ENCODE data around the gene SYNJ2. TPM values are rescaled to one million over a fixed set of nuclear protein-coding genes. Genes with fewer than 3 reads are reported as not detected.

Gene SYNJ2
- total RNA-seq, 2 donors from 2014 or later: 35.4 to 50.1 TPM

DNA sequence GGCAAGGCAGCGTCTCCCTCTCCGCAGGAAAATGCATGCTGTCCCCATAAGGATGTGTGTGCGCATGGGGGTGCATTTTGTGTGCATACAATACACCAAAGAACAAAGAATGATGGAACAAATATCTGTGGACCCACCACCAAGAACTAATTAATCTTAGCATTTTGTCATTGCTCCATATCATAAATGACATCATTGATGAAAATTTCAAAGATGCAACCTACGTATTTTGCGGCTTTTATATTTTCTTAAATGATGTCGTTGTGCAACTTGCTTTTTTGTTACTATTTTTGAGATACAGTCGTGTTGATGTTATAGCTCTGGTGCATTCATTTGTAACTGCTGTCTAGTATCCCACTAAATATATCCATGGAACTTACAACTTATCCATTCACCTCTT is 96.7 kb downstream of the SYNJ2 start:
- ATAC-seq: no peak
- no peak for DNase-seq
- intact Hi-C loops (cut with DNase I, micrococcal nuclease): loop anchor here in 1 of 2 donors (10.0 kb wide), 1 partner anchor 94 kb away; the partner anchor contains the start of gene SYNJ2

- ATAC-seq (no peak), DNase-seq (no peak)
- intact Hi-C loops (cut with DNase I, micrococcal nuclease): no loop called here
Measured at GRCh38 chr6:158080849-158081656, 99.4 kb downstream of the SYNJ2 start.

DNA sequence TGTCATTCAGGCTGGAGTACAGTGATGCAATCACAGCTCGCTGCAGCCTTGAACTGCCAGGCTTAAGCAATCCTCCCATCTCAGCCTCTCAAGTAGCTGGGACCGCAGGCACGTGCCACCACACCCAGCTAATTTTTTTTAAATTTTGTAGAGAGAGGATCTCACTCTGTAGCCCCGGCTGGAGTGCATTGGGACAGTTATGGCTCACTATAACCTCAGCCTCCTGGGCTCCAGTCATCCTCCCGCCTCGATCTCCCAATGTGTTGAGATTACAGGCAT is 99.9 kb downstream of the SYNJ2 start:
- no peak for DNase-seq
- intact Hi-C loops (cut with DNase I, micrococcal nuclease): no loop called here
- ATAC-seq: no peak

DNA sequence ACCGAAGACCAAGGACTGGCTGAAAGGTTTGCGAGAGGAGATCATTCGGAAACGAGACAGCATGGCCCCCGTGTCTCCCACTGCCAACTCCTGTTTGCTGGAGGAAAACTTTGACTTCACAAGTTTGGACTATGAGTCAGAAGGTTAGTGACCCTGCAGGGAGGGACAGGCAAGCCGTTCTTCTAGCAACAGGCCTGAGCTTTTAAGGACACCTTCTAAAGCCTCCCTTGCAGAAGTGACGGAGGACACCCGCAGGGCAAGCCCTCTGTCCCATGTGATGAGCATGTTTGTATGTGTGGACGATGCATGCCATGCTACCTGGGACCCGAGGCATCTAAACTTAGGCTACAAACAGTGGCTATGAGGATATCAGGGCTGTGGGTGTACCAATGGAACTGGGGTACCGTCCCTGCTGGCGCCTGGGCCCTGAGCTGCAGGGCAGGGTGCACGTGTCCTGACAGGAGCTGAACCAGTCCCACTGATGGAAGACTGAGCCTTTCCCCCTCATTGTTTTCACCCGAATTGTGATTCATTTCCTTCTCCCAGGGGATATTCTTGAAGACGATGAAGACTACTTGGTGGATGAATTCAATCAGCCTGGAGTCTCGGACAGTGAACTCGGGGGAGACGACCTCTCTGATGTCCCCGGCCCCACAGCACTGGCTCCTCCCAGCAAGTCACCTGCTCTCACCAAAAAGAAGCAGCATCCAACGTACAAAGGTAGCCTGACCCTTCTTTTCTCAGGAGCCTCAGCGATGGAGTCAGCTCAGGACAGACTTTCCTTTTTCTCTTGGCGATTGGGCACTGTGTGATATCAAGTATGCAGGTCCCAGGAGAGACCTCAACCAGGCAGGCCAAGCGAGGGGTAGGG is 102.0 kb downstream of the SYNJ2 start:
- DNase-seq: no peak
- intact Hi-C loops (cut with DNase I, micrococcal nuclease): no loop called here
- ATAC-seq: no peak

DNA sequence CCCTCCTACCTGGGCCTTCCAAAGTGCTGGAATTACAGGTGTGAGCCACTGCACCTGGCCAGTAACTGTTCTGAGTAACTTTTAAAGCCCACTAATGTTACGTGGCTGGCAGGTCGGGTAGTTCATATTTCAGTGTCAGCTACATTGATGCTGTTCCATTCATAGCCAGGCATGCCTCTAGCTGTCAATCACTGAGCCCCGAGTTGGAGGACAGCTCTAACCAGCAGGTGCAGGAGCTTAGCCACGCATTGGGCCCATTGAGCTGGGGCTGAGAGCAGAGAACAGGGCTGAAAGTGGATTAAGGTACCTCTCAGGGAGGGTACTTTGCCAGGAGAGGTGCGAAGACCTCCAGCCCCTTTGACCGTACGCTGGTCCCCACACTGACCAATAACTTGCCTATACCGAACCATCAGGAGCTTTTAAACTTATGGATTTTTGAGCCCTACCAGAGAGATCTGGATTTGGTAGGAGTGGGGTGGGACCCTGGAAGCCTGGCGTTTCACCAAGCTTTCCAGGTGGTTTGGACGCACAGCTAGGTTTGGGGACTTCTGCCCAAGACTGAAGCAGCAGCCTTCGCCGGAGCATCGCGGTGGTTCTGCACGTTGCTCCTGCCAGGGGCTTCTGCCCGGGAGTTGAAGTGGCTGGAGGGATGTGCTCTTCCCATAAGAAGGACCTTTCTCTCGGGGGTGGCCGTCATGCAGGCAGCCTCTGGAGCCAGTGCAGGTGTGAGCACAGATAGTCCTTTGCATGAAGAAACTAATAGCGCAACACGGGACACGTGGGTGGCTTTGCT is 103.8 kb downstream of the SYNJ2 start:
- intact Hi-C loops (cut with DNase I, micrococcal nuclease): no loop called here
- ATAC-seq: no peak
- DNase-seq: no peak

GRCh38 chr6:158086054-158086503 is 104.4 kb downstream of the SYNJ2 start:
- no peak for DNase-seq
- ATAC-seq: no peak
- intact Hi-C loops (cut with DNase I, micrococcal nuclease): no loop called here

DNA sequence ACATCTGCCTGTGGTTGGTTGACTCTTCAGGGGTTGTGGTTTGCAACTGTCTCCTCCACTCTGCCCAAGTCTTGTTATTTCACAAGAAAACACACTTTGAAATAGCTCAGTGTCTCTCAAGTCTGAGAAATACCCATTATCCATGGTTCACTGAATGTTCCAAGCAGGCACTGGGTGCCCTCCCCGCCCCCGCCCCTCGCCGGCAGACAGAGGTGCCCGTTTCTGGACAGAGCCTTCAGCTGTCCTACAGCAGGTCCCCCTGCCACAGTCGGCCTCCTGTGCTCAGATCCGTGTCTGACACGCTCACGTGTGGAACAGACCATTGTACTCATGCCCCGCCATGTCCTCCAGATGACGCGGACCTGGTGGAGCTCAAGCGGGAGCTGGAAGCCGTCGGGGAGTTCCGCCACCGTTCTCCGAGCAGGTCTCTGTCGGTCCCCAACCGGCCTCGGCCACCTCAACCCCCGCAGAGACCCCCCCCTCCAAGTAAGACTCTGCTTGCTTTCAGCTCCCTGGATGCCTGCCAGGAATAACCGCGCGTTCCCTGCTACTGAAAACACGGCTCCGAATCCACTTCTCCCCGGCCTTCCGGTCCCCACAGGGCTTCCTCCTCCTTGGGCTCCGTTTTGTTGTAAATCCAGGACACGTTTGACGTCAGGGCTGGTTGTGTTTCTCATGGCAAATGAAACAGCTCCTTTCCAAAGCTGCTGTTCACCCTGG is 105.0 kb downstream of the SYNJ2 start:
- no peak for ATAC-seq
- intact Hi-C loops (cut with DNase I, micrococcal nuclease): no loop called here
- DNase-seq: peak; percentile 33 to 44

- DNase-seq (no peak), ATAC-seq (no peak)
- intact Hi-C loops (cut with DNase I, micrococcal nuclease): no loop called here
Measured at GRCh38 chr6:158087224-158087867, 105.7 kb downstream of the SYNJ2 start.

DNA sequence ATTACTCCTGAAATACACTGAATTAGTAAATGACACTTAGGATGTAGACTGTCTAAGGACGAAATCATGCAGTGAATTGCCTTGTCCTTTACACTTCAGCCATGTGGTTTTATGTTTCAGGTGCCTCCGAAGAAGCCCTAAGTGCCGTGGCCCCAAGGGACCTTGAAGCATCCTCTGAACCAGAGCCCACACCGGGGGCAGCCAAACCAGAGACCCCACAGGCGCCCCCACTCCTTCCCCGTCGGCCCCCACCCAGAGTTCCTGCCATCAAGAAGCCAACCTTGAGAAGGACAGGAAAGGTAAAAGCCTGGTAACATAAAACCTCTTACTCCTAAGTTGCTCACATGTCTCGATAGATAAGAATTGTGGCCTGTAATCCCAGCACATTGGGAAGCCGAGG is 111.1 kb downstream of the SYNJ2 start:
- DNase-seq (no peak), ATAC-seq (no peak)
- intact Hi-C loops (cut with DNase I, micrococcal nuclease): no loop called here

- ATAC-seq (no peak), DNase-seq (no peak)
- intact Hi-C loops (cut with DNase I, micrococcal nuclease): no loop called here
Measured at GRCh38 chr6:158095031-158095430, 113.4 kb downstream of the SYNJ2 start.

GRCh38 chr6:158095671-158096070 is 114.0 kb downstream of the SYNJ2 start:
- no peak for ATAC-seq

GRCh38 chr6:158103228-158103627 is 121.6 kb downstream of the SYNJ2 start:
- ATAC-seq (no peak), DNase-seq (no peak)
- intact Hi-C loops (cut with DNase I, micrococcal nuclease): no loop called here

More at GRCh38 chr6:158095671-158096070, 114.0 kb downstream of the SYNJ2 start:
- DNase-seq: no peak
- intact Hi-C loops (cut with DNase I, micrococcal nuclease): no loop called here

DNA sequence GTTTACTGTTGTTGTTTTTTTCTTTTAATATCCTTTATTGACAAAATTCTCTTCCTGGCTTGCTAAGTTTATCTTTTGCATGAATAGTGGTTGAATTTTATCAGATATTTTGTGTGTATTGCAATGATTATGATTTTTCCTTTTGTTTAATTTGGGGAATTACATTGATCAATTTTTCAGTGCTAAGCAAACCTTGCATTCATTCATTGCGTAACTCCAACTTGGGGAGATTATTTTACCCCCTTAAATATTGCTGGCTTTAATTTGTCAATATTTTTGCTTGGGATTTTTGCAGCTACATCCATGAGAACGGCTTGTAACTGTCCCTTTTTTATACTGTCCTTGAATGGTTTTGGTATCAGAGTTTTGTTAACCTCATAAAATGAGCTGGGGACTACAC is 123.0 kb downstream of the SYNJ2 start:
- DNase-seq: no peak
- intact Hi-C loops (cut with DNase I, micrococcal nuclease): no loop called here
- ATAC-seq: no peak

- intact Hi-C loops (cut with DNase I, micrococcal nuclease): no loop called here
Measured at GRCh38 chr6:158109748-158110147, 128.1 kb downstream of the SYNJ2 start.

GRCh38 chr6:158110986-158111385 is 129.3 kb downstream of the SYNJ2 start:
- intact Hi-C loops (cut with DNase I, micrococcal nuclease): no loop called here
- DNase-seq: no peak

More at GRCh38 chr6:158109748-158110147, 128.1 kb downstream of the SYNJ2 start:
- no peak for ATAC-seq
- DNase-seq: no peak

DNA sequence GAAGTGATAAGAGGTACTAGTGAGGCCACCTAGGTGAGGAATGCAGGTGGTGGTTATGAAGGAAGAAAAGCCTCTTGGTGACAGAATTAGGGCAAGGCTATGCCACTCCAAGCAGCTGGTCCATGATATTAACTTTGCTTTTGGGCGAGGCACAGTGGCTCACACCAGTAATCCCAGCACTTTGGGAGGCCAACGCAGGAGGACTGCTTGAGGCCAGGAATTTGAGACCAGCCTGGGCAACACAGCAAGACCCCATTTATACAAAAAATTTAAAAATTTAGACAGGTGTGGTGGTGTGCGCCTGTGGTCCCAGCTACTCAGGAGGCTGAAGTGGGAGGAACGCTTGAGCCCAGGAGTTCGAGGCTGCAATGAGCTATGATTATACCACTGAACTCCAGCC is 130.3 kb downstream of the SYNJ2 start:
- DNase-seq (no peak), ATAC-seq (no peak)
- intact Hi-C loops (cut with DNase I, micrococcal nuclease): no loop called here

More at GRCh38 chr6:158110986-158111385, 129.3 kb downstream of the SYNJ2 start:
- peak; percentile 23 for ATAC-seq

GRCh38 chr6:158113802-158114201 is 132.1 kb downstream of the SYNJ2 start:
- DNase-seq (no peak), ATAC-seq (no peak)
- intact Hi-C loops (cut with DNase I, micrococcal nuclease): no loop called here

GRCh38 chr6:158115102-158115501 is 133.4 kb downstream of the SYNJ2 start:
- no peak for ATAC-seq
- DNase-seq: no peak
- intact Hi-C loops (cut with DNase I, micrococcal nuclease): no loop called here
